Epithelial cell of proximal tubule (primary cell): Measurements from ENCODE around the gene EID3. TPM values are rescaled to one million over a fixed set of nuclear protein-coding genes. Genes with fewer than 3 reads are reported as not detected.

ENCODE experiments used
- DNase-seq: peaks from one replicate; pipeline ENCODE4 v3.0.0-alpha.2; 2011; ENCODE audit warnings: low read depth
- H3K4me3 ChIP-seq: 2 replicates; pipeline ENCODE4 v1.5.1; 2011; ENCODE audit warnings: low read depth, mild to moderate bottlenecking, low read length
- total RNA-seq: library from RNA; depleted of rRNA; stranded (reverse); fragments of >200 nt; gene quantifications from 2 replicates; pipeline ENCODE4 v1.2.3, GENCODE V29; 2015
- TF ChIP-seq, protein P1 (sequence below): conservative IDR thresholded peaks from 2 replicates; pipeline ENCODE4 v1.5.1; 2012; ENCODE audit warnings: low read depth, mild to moderate bottlenecking, low read length

Gene EID3
- total RNA-seq, 1 donor from 2014 or later: 1.3 TPM

DNA sequence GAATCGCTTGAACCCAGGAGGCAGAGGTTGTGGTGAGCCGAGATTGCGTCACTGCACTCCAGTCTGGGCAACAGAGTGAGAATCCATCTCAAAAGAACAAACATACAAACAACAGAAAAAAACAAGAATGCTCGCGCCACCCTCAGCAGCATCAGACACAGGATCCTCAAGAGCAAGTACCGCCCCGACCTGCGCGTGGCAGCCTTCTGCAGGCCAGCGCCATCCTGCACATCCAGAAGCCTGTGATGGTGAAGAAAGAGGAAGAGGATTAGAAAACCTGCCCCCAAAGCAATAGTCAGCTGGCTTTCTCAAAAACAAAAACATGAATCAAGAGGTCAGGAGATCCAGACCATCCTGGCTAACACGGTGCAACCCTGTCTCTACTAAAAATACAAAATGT is 30.0 kb upstream of the EID3 start:
- DNase-seq: no peak
- TF ChIP-seq, protein P1, sequence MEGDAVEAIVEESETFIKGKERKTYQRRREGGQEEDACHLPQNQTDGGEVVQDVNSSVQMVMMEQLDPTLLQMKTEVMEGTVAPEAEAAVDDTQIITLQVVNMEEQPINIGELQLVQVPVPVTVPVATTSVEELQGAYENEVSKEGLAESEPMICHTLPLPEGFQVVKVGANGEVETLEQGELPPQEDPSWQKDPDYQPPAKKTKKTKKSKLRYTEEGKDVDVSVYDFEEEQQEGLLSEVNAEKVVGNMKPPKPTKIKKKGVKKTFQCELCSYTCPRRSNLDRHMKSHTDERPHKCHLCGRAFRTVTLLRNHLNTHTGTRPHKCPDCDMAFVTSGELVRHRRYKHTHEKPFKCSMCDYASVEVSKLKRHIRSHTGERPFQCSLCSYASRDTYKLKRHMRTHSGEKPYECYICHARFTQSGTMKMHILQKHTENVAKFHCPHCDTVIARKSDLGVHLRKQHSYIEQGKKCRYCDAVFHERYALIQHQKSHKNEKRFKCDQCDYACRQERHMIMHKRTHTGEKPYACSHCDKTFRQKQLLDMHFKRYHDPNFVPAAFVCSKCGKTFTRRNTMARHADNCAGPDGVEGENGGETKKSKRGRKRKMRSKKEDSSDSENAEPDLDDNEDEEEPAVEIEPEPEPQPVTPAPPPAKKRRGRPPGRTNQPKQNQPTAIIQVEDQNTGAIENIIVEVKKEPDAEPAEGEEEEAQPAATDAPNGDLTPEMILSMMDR: no peak
- H3K4me3 ChIP-seq: no peak overlapping the region

DNA sequence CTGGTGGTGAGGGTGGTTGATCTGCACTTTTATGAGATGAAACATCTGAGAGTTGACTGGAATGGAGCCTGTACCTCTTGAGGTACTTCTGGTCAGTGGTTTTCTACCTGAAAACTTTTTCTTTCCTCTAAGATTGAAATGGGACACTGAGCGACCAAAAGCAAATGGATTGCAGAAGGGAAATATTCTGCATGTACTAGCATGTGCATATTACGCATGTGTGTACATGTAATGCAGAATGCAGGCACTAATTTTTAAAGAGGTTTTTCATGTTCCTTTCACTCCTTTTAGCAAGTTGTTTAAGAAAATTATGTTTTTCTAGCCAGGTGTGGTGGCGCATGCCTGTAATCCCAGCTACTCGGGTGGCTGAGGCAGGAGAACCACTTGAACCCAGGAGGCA is 28.7 kb upstream of the EID3 start:
- TF ChIP-seq, protein P1: no peak
- no peak overlapping the region for H3K4me3 ChIP-seq
- DNase-seq: no peak

DNA sequence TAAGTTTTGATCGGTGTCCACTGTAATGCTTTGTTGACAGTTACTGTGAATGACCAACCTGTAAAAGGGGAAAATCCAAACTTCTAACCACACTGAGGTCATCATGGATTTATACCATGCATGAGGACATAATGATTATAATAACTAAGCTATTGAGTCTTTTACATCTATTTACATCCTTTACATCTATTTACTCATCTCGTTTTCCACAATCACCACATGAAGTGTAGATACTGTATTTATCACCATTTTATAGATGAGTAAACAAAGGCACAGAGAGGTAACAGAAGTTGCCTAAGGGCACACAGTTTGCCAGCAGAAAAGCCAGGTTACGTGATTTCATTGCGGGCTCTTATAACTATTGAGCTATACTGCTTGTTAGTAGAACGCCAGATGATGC is 27.9 kb upstream of the EID3 start:
- TF ChIP-seq, protein P1: no peak
- peak overlapping the region; percentile 50 for H3K4me3 ChIP-seq
- DNase-seq: no peak

DNA sequence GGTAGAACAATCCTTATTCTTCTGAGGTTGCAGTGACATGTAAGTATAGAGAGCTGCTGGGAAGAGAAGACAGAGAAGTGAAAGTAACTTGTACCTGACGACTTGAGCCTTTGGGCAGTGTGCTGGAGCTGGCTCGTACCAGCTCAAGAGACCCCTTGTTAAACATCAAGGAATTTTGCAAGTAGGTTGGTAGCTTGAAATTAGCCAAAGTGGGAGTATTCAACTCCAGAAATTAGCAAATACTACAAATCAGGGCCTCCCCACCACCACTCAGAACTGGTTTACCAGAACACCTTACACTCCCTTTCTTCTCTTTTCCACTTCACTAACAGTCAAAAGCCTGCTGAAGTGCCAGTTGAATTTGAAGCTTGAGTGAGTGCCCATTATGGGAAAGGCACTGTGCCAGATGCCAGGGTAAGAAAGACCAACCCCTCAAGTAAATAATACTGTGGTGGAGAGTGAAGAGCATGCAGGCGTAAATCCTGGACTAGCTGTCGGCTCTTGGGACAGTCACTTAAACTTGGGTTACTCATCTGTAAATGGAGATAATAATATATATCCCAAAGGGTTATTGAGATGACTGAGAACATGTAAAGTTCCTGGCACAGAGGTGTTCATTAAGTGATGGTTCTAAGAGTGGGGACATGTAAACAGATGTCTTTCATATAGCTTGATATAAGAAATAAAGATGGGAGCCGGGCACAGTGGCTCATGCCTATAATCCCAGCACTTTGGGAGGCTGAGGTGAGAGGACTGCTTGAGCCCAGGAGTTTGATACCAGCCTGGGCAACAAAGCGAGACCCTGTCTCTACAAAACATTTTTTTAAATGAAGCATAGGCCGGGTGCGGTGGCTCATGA is 27.0 kb upstream of the EID3 start:
- TF ChIP-seq, protein P1: no peak
- DNase-seq: peak; percentile 82
- peak overlapping the region; percentile 50 for H3K4me3 ChIP-seq

DNA sequence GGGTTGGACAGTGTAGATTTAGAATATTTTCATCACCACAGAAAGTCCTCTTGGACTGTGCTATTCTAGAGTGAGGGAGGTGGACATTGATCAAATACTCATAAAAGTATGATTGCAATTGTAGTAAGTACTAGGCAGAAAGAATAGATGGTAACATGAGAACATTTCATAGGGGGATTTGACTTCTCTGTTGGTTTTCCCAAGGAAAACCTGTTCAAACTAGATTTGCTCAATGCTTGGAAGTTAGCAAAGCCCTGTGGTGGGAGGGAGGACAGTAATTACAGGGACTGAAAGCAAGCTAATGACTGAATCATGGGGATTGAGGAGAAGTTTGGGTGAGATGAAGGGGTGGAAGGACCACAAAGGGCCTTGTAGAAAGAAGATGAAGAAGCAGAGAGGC is 24.4 kb upstream of the EID3 start:
- no peak overlapping the region for H3K4me3 ChIP-seq
- no peak for DNase-seq
- TF ChIP-seq, protein P1: no peak

DNA sequence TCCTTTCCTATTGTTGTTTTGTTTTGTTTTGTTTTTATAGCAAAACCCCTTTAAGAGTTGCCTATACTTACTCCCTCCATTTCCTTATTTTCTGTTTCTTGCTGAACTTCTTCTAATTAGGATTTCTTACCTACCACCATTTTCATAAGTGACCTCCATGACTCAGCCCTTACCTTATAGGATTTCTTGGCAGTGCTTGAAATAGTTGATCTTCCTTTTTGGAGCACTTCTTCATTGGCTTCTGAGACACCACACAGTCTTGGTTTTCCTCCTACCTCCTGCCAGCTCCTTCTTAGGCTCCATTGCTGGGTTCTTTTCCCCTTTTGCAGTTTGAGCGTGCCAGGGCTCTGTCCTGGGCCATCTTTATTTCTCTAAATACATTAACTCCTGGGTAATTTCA is 23.4 kb upstream of the EID3 start:
- TF ChIP-seq, protein P1: no peak
- no peak for DNase-seq
- no peak overlapping the region for H3K4me3 ChIP-seq

DNA sequence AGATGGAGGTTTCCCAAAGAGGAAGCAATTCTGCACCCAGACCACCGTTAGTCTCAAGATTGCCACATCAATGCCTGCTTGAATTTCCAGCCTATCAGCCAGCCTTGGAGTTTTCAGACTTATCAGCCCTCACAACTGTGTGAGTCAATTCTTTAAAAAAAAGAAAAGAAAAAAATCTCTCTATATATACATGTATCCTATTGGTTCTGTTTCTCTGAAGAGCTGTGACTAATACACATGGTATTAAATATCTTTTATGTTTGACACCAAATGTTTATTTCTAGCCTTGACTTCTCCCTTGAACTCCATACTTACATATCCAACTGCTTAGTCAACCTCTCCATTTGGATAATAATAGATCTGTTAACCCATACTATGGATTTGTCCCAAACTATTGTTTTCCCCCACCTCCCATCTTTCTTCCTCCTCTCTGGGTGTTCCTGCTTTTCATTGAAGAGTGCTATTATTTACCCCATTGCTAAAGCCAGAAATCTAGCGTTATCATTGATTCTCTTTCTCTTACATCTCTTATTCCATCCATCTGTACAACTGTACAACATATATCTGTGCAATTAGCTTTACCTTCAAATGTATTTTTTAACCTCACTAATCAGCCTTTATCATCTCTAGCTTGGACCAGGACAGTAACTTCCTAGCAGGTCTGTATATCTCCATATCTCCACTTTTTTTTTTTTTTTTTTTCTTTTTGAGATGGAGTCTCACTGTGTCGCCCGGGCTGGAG is 22.7 kb upstream of the EID3 start:
- no peak for DNase-seq
- TF ChIP-seq, protein P1: no peak
- no peak overlapping the region for H3K4me3 ChIP-seq
